ENCODE data around the gene INSYN1. TPM values are rescaled to one million over a fixed set of nuclear protein-coding genes. Genes with fewer than 3 reads are reported as not detected.

The INSYN1 gene
- total RNA-seq, 1 experiment from 2014 or later: not detected

DNA sequence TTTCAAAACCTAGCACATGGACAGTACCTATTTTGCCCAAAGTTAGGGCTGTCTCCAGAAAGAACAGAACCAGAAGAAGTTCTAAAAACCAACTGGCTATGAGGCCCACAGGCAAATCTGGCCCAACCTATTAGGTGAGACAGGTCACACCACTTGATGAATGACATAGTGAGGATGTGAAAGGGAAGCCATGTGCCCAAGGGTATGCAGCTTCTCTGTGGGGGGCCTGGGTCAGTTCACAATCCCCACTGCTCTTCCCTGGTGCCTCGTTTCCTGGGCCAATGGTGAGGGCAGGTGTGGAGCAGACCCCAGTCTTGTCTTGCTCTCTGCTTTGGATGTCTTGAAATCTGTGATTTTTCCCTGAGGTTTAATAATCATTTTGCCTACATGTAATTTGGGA, 8.9 kb downstream of the INSYN1 start:
- DNase-seq: no peak
- BruUV-seq (replicated peaks): no TSS peak
- TF ChIP-seq, protein P1, sequence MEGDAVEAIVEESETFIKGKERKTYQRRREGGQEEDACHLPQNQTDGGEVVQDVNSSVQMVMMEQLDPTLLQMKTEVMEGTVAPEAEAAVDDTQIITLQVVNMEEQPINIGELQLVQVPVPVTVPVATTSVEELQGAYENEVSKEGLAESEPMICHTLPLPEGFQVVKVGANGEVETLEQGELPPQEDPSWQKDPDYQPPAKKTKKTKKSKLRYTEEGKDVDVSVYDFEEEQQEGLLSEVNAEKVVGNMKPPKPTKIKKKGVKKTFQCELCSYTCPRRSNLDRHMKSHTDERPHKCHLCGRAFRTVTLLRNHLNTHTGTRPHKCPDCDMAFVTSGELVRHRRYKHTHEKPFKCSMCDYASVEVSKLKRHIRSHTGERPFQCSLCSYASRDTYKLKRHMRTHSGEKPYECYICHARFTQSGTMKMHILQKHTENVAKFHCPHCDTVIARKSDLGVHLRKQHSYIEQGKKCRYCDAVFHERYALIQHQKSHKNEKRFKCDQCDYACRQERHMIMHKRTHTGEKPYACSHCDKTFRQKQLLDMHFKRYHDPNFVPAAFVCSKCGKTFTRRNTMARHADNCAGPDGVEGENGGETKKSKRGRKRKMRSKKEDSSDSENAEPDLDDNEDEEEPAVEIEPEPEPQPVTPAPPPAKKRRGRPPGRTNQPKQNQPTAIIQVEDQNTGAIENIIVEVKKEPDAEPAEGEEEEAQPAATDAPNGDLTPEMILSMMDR (IDR thresholded peaks at IDR 0.05; ENCODE audit: unreplicated experiment): no peak
- Mint-ChIP-seq H3K4me1 (ENCODE audit: low read depth, unreplicated experiment) (peaks cover 7% of the 10 kb centered on the region), H3K27ac (ENCODE audit: unreplicated experiment) (no peak overlapping the region), H3K27me3 (ENCODE audit: unreplicated experiment) (peaks cover 83% of the 10 kb centered on the region), H3K36me3 (ENCODE audit: insufficient read depth, unreplicated experiment) (no peaks in the 10 kb centered on the region), H3K9me3 (ENCODE audit: low read depth, unreplicated experiment) (no peaks in the 10 kb centered on the region), H3K4me3 (ENCODE audit: low read depth, unreplicated experiment) (no peak overlapping the region)
- intact Hi-C loops (cut with micrococcal nuclease; ENCODE audit: unreplicated experiment): no loop called here
- CTCF ChIA-PET: no interaction called here

DNA sequence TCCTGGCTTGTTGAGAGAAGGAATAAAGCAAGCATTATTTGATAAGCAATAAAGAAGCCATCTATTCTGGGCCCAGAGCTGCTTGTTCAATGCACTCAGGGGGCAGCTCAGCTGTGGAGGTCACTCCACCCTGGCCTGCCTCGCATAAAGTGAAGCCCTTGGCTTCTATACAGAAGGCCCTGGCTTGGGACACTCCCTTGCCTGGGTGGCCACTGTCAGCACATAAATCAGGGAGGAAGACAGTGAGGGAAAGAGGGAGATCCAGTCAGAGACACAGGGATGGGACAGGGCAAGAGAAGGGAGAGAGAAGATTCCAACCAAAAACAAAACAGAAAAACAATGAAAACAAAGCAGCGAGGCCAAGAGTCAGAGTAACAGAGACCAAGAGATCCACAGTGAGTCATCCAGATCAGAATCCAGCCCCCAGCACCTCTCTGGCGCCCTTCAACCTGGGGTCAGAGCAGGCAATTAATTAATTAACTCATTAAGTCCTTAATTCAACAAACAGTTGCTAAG, 11.8 kb downstream of the INSYN1 start:
- no peaks in the 10 kb centered on the region for H3K9me3 Mint-ChIP-seq (ENCODE audit: low read depth, unreplicated experiment)
- H3K27ac Mint-ChIP-seq (ENCODE audit: unreplicated experiment): no peak overlapping the region
- no peak for DNase-seq
- no peak overlapping the region for H3K4me3 Mint-ChIP-seq (ENCODE audit: low read depth, unreplicated experiment)
- TF ChIP-seq, protein P1 (IDR thresholded peaks at IDR 0.05; ENCODE audit: unreplicated experiment): no peak
- peaks cover 7% of the 10 kb centered on the region for H3K4me1 Mint-ChIP-seq (ENCODE audit: low read depth, unreplicated experiment)
- intact Hi-C loops (cut with micrococcal nuclease; ENCODE audit: unreplicated experiment): no loop called here
- peaks cover 74% of the 10 kb centered on the region for H3K27me3 Mint-ChIP-seq (ENCODE audit: unreplicated experiment)
- CTCF ChIA-PET: no interaction called here
- no peaks in the 10 kb centered on the region for H3K36me3 Mint-ChIP-seq (ENCODE audit: insufficient read depth, unreplicated experiment)
- BruUV-seq (replicated peaks): no TSS peak

DNA sequence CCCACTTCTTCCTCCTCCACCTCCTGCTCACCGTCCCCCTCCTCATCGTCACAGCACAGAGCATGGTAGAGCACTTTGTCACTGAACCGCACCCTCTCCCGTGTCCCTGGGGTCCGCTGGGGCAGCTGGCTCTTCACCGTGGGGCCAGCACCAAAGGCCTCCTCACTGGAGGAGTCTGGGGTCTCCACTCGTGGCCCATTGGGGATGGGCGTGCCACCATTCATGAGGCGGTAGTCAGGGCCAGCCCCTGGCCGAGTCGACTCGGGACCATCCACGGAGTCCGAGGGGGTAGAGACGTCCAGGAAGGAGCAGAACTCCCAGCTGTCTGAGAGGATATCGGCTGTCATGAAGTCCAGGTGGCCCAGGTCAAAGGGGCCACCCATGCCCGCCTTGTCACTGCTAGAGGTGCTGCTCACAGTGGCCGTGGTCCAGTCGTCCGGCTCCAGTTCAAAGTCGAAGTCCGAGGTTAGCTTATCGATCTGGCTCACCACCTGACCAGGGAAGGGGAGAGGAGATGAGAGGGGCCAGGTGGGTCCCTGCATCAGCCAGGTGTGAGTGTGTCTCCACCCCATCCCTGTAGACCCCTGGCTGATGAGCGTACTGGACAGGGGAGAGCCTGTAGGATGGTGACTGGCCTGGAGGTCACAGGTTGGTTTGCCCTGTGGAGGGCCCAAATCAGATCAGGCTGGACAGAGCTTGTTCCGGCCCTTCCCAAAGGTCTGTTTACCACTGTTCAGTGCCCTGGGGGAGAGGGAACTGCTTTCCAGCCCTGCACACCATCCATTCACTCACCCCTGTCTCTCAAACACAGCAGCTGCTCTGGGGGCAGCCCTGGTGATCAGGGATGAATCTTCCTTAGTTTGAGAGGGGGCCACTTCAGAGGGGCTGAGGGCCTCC, 12.8 kb downstream of the INSYN1 start:
- CTCF ChIA-PET: no interaction called here
- Mint-ChIP-seq H3K27ac (ENCODE audit: unreplicated experiment) (no peak overlapping the region), H3K36me3 (ENCODE audit: insufficient read depth, unreplicated experiment) (no peaks in the 10 kb centered on the region), H3K9me3 (ENCODE audit: low read depth, unreplicated experiment) (no peaks in the 10 kb centered on the region), H3K27me3 (ENCODE audit: unreplicated experiment) (peaks cover 74% of the 10 kb centered on the region), H3K4me3 (ENCODE audit: low read depth, unreplicated experiment) (no peak overlapping the region), H3K4me1 (ENCODE audit: low read depth, unreplicated experiment) (peaks cover 7% of the 10 kb centered on the region)
- DNase-seq: no peak
- intact Hi-C loops (cut with micrococcal nuclease; ENCODE audit: unreplicated experiment): no loop called here
- BruUV-seq (replicated peaks): no TSS peak
- TF ChIP-seq, protein P1 (IDR thresholded peaks at IDR 0.05; ENCODE audit: unreplicated experiment): no peak

DNA sequence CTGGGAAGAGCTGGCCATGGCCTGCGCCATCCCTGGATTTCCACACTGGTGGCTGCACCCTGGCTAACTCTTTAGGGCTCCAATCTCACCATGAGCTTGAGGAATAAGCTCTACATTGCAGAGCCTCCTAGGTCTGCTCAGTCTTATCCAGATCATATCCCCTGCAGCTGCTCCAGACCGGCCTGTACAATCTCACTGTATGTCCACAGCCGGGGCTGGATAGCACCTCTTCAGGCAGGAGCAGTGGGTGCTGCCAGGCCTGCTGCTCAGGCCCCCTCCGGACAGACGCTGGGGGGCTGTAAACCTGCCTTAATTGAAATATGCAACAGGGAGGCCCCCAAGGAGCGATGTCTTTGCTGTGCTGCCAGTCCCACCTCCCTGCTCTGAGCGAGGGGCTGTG, 15.6 kb downstream of the INSYN1 start:
- CTCF ChIA-PET: no interaction called here
- TF ChIP-seq, protein P1 (IDR thresholded peaks at IDR 0.05; ENCODE audit: unreplicated experiment): no peak

More for the DNA sequence above, 15.6 kb downstream of the INSYN1 start:
- Mint-ChIP-seq H3K27ac (ENCODE audit: unreplicated experiment) (no peak overlapping the region), H3K4me1 (ENCODE audit: low read depth, unreplicated experiment) (peaks cover 7% of the 10 kb centered on the region), H3K9me3 (ENCODE audit: low read depth, unreplicated experiment) (no peaks in the 10 kb centered on the region), H3K27me3 (ENCODE audit: unreplicated experiment) (peaks cover 85% of the 10 kb centered on the region), H3K36me3 (ENCODE audit: insufficient read depth, unreplicated experiment) (no peaks in the 10 kb centered on the region), H3K4me3 (ENCODE audit: low read depth, unreplicated experiment) (no peak overlapping the region)
- BruUV-seq (replicated peaks): no TSS peak
- DNase-seq: no peak
- intact Hi-C loops (cut with micrococcal nuclease; ENCODE audit: unreplicated experiment): no loop called here
